Suprapubic skin (tissue), 4 donors: ENCODE data around the gene GALNT13. TPM values are rescaled to one million over a fixed set of nuclear protein-coding genes. Genes with fewer than 3 reads are reported as not detected.

Experiments
- DNase-seq, 2 donors: peaks; one replicate each; pipeline ENCODE4 v3.0.0-alpha.2; 2019; ENCODE audit warnings: low spot score in 2 of 2
- H3K27ac ChIP-seq: fragments of 200-600 bp; sonication (generic); one replicate; pipeline ENCODE4 v1.5.1; 2019
- H3K27me3 ChIP-seq: fragments of 200-600 bp; sonication (generic); one replicate; pipeline ENCODE4 v1.5.1; 2019
- H3K36me3 ChIP-seq: fragments of 200-600 bp; sonication (generic); one replicate; pipeline ENCODE4 v1.5.1; 2019
- H3K4me1 ChIP-seq: fragments of 200-600 bp; sonication (generic); one replicate; pipeline ENCODE4 v1.5.1; 2019
- H3K4me3 ChIP-seq: fragments of 200-600 bp; sonication (generic); one replicate; pipeline ENCODE4 v1.5.1; 2019; ENCODE audit warnings: mild to moderate bottlenecking
- H3K9me3 ChIP-seq: fragments of 200-600 bp; sonication (generic); one replicate; pipeline ENCODE4 v1.5.1; 2019
- EP300 ChIP-seq: sonication (generic); formaldehyde crosslinking; IDR thresholded peaks from one replicate; pipeline ENCODE4 v1.6.1; 2017; ENCODE audit warnings: antibody characterized with exemption
- POLR2A ChIP-seq, 2 donors: fragments of 450-650 bp; IDR thresholded peaks; one replicate each; pipeline ENCODE4 v1.6.1; 2017; ENCODE audit warnings: antibody characterized with exemption in 2 of 2, mild to moderate bottlenecking in 2 of 2, moderate library complexity in 2 of 2
- POLR2AphosphoS5 ChIP-seq, 3 donors: sonication (generic); formaldehyde crosslinking; IDR thresholded peaks; one replicate each; pipeline ENCODE4 v1.6.1; 2017; ENCODE audit warnings: antibody characterized with exemption in 3 of 3
- WGBS: methylation state at CpG from one replicate; pipeline ENCODE4 v1.1.5; 2018; 5-methylcytosine and 5-hydroxymethylcytosine counted together
- total RNA-seq, 4 donors: library from RNA; depleted of rRNA; stranded (reverse); fragments of >200 nt; gene quantifications; one replicate each; pipeline ENCODE4 v1.1.0, GENCODE V29; 2016
- TF ChIP-seq, protein P1 (sequence below), 2 donors: fragments of 200-600 bp in 1 of 2; fragments of 450-650 bp in 1 of 2; sonication (generic) in 1 of 2; IDR thresholded peaks; one replicate each; pipeline ENCODE4 v1.5.1; 2016 to 2019; ENCODE audit warnings: antibody characterized with exemption in 2 of 2, mild to moderate bottlenecking in 1 of 2, moderate library complexity in 1 of 2

The GALNT13 gene
- total RNA-seq, 4 donors from 2014 or later = 0.19 to 0.97 (median 0.54) TPM

DNA sequence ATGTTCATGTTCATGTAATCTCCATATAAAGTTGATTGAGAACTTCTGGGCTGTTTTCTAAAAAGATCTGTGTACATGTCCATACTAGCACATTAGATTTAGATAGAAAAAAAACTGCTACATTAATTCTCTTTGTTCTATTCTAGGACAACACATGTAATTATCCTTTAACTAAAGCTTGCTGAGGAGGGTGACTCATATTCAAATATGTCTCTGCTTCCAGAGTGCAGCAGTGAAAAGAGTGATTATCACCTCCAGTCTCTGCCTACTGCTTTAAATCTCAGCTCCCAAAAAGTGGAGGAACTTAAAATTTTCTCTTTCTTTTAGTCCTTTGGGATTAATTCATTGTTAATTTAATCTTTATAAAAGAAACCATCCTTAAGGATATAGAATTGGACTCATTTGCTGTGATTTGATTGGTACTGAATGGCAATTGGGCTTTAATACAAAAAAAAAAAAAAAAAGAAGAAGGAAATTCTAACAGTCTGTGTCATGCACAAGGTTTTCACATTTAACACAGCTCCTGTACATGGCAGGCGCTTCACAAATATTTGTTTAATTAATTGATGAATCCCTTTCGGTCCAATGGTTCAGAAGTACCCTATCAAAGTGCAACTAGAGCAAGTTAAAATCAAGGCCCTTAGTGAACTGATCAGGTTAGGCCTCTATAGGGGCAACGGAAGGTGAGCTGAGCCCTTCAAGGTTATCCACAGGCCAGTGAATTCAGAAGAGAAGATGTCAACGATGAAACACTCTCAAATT is 612.8 kb downstream of the GALNT13 start:
- DNase-seq = no peak
- Histone ChIP-seq H3K9me3 (no peaks in the 10 kb centered on the region), H3K4me3 (no peak overlapping the region), H3K27me3 (no peaks in the 10 kb centered on the region), H3K4me1 (no peaks in the 10 kb centered on the region), H3K27ac (no peak overlapping the region), H3K36me3 (no peaks in the 10 kb centered on the region)
- WGBS = 74% methylated on average over 4 of the region's 4 CpGs
- TF ChIP-seq EP300 (no peak), POLR2A (IDR thresholded peaks at IDR 0.05) (no peak), POLR2AphosphoS5 (IDR thresholded peaks at IDR 0.05) (no peak)
- TF ChIP-seq, protein P1, sequence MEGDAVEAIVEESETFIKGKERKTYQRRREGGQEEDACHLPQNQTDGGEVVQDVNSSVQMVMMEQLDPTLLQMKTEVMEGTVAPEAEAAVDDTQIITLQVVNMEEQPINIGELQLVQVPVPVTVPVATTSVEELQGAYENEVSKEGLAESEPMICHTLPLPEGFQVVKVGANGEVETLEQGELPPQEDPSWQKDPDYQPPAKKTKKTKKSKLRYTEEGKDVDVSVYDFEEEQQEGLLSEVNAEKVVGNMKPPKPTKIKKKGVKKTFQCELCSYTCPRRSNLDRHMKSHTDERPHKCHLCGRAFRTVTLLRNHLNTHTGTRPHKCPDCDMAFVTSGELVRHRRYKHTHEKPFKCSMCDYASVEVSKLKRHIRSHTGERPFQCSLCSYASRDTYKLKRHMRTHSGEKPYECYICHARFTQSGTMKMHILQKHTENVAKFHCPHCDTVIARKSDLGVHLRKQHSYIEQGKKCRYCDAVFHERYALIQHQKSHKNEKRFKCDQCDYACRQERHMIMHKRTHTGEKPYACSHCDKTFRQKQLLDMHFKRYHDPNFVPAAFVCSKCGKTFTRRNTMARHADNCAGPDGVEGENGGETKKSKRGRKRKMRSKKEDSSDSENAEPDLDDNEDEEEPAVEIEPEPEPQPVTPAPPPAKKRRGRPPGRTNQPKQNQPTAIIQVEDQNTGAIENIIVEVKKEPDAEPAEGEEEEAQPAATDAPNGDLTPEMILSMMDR (IDR thresholded peaks at IDR 0.05) = no peak

DNA sequence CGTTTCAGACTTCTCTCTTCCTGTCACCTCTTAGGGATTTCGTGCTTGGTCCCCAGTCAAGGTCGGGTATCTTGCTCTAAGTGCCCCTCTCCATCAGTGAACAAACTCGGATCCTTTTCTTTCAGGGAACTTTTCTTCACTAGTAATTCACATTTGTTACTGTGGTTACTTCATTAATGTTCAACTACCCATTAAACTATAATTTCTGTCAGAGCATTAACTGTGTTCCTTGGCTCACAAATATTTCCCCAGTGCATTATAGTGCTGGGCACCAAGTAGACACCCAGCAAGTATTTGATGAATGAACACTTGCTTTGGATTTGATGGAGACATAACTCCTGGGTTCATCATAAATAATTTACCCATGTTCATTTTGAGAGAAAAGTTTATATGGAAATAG is 617.1 kb downstream of the GALNT13 start:
- no peak for DNase-seq
- Histone ChIP-seq H3K9me3 (no peaks in the 10 kb centered on the region), H3K36me3 (no peaks in the 10 kb centered on the region), H3K27me3 (no peaks in the 10 kb centered on the region), H3K4me3 (no peak overlapping the region), H3K27ac (no peak overlapping the region), H3K4me1 (no peaks in the 10 kb centered on the region)
- TF ChIP-seq, protein P1 (IDR thresholded peaks at IDR 0.05) = no peak
- TF ChIP-seq EP300 (no peak), POLR2AphosphoS5 (IDR thresholded peaks at IDR 0.05) (no peak)
- 79% methylated on average over 4 of the region's 4 CpGs for WGBS

DNA sequence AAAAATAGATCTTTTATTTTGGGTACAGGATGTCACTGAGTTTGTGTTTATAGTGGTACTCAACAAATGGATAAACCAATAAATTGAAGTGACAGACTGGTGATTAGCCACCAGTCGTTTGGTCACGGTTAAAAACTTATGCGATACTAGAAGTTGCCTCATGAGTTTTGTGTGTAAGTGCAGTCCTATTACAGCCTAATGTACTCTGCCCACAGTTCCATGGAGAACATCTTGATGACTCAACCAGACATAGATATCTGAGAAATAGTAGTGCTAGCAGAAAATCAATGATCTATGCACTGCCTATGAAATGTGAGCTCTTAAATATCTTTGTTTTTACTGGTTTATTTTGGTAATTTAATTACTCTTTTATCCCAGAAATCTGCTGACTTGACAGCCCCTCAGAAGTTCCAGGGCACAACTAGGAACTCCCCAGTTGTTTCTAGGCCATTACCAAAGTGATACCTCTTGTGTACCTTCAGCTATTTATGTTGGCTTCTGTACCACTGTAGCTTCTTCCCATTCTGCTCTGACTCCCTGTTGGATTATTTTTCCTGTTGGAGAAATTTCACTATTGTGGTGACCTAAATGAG is 617.6 kb downstream of the GALNT13 start:
- no peaks in the 10 kb centered on the region for H3K4me1 ChIP-seq
- H3K9me3 ChIP-seq = no peaks in the 10 kb centered on the region
- DNase-seq = no peak
- H3K36me3 ChIP-seq = no peaks in the 10 kb centered on the region
- no peak overlapping the region for H3K27ac ChIP-seq
- TF ChIP-seq EP300 (no peak), POLR2AphosphoS5 (IDR thresholded peaks at IDR 0.05) (no peak), POLR2A (IDR thresholded peaks at IDR 0.05) (no peak)
- TF ChIP-seq, protein P1 (IDR thresholded peaks at IDR 0.05) = no peak
- no peak overlapping the region for H3K4me3 ChIP-seq
- 65% methylated on average over 3 of the region's 3 CpGs for WGBS
- H3K27me3 ChIP-seq = no peaks in the 10 kb centered on the region

DNA sequence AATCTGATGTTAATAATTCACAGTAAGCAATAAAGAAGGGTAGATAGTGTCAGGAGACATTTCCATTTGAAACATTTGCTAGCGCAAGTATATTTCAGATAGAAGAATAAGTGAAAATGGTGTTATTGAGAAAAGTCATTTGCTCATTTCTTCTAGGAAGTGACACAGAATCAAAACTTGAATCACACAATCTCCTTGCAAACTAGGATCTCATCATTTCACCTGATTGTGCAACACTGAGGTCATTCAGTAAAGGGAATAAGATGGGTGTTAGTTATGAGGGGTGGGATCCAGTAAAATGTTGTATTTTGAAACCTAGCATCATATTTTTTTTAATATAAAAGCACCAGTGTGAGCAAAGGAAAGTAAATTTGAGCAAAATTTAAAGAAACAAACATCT is 618.8 kb downstream of the GALNT13 start:
- Histone ChIP-seq H3K9me3 (no peaks in the 10 kb centered on the region), H3K4me1 (no peaks in the 10 kb centered on the region), H3K4me3 (no peak overlapping the region), H3K27ac (no peak overlapping the region), H3K36me3 (no peaks in the 10 kb centered on the region), H3K27me3 (no peaks in the 10 kb centered on the region)
- 95% methylated on average over 1 of the region's 1 CpG for WGBS
- no peak for DNase-seq
- TF ChIP-seq EP300 = no peak

DNA sequence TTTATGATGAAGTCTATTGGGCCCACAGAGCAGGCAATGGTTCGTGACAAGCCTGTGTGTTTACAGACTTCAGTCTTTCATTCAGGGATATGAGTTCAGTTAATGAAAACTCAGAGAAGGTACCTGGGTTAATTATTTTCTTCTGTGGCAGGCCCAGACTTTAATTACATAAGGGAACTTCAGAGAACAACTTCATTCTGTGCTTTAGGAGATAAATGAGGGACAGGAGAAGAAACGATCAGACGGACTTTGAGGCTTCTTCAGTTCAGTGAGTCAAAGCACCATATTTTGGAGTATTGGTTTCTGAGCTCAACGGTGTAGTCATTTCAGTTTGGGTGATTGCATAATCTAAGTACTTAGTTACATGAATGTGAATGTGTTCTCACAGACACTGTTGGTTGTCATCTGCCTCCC is 623.7 kb downstream of the GALNT13 start:
- Histone ChIP-seq H3K27me3 (no peaks in the 10 kb centered on the region), H3K36me3 (no peaks in the 10 kb centered on the region), H3K4me1 (no peaks in the 10 kb centered on the region), H3K9me3 (no peaks in the 10 kb centered on the region), H3K27ac (no peak overlapping the region), H3K4me3 (no peak overlapping the region)
- WGBS = 66% methylated on average over 4 of the region's 4 CpGs
- TF ChIP-seq POLR2AphosphoS5 (IDR thresholded peaks at IDR 0.05) = no peak
- TF ChIP-seq, protein P1 (IDR thresholded peaks at IDR 0.05) = no peak
- no peak for TF ChIP-seq POLR2A (IDR thresholded peaks at IDR 0.05)
- no peak for TF ChIP-seq EP300
- DNase-seq = no peak
